GM23338 (cell line): ENCODE results near the gene LAMA4. TPM values are rescaled to one million over a fixed set of nuclear protein-coding genes. Genes with fewer than 3 reads are reported as not detected.

Experiments used
- ATAC-seq: fragments of 200-7000 bp; cut with Tn5 transposase; 3 replicates; pipeline ENCODE4 v1.9.1; 2020
- DNase-seq: peaks from one replicate; pipeline ENCODE4 v3.0.0-alpha.2; 2015; ENCODE audit warnings: low spot score
- H2AFZ ChIP-seq: fragments of 200-600 bp; sonication (generic); 2 replicates; pipeline ENCODE4 v1.8.0; 2016; ENCODE audit warnings: antibody characterized with exemption, mild to moderate bottlenecking, moderate library complexity
- H3F3A ChIP-seq: fragments of 200-600 bp; sonication (generic); replicated peaks from 2 replicates; pipeline ENCODE4 v1.8.0; 2017; ENCODE audit warnings: antibody characterized with exemption, mixed run types, low read depth
- H3K27ac ChIP-seq: fragments of 200-600 bp; sonication (generic); 2 replicates; pipeline ENCODE4 v1.6.1; 2016; ENCODE audit warnings: low read depth
- H3K27me3 ChIP-seq: fragments of 200-600 bp; sonication (generic); 2 replicates; pipeline ENCODE4 v1.8.0; 2016; ENCODE audit warnings: mild to moderate bottlenecking, mixed run types, moderate library complexity; ENCODE audit not compliant: insufficient read depth
- H3K36me3 ChIP-seq: fragments of 200-600 bp; sonication (generic); 2 replicates; pipeline ENCODE4 v1.8.0; 2016; ENCODE audit warnings: mild to moderate bottlenecking; ENCODE audit not compliant: insufficient read depth
- H3K4me1 ChIP-seq: fragments of 200-600 bp; sonication (generic); 2 replicates; pipeline ENCODE4 v1.8.0; 2016; ENCODE audit warnings: mild to moderate bottlenecking, moderate library complexity; ENCODE audit not compliant: insufficient read depth
- H3K4me2 ChIP-seq: fragments of 200-600 bp; sonication (generic); 2 replicates; pipeline ENCODE4 v1.7.1; 2017; ENCODE audit warnings: mixed run types
- H3K4me3 ChIP-seq: fragments of 200-600 bp; sonication (generic); 2 replicates; pipeline ENCODE4 v1.6.1; 2016; ENCODE audit warnings: mixed run types
- H3K79me2 ChIP-seq: fragments of 200-600 bp; sonication (generic); replicated peaks from 2 replicates; pipeline ENCODE4 v1.8.0; 2017; ENCODE audit warnings: mild to moderate bottlenecking; ENCODE audit not compliant: insufficient read depth
- H3K9me2 ChIP-seq: fragments of 200-600 bp; sonication (generic); 2 replicates; pipeline ENCODE4 v1.8.0; 2017; ENCODE audit not compliant: insufficient read depth
- H4K20me1 ChIP-seq: fragments of 200-600 bp; sonication (generic); replicated peaks from 2 replicates; pipeline ENCODE4 v1.8.0; 2017; ENCODE audit warnings: mild to moderate bottlenecking; ENCODE audit not compliant: insufficient read depth
- H3K27ac Mint-ChIP-seq: 2 replicates; pipeline ENCODE4 v1.8.0; 2020; ENCODE audit warnings: inconsistent platforms, mild to moderate bottlenecking, moderate library complexity, mixed read lengths
- H3K27me3 Mint-ChIP-seq: 3 replicates; pipeline ENCODE4 v1.8.0; 2022; ENCODE audit warnings: low read depth, mild to moderate bottlenecking, moderate library complexity, mixed read lengths, inconsistent platforms; ENCODE audit not compliant: insufficient read depth, poor library complexity
- H3K36me3 Mint-ChIP-seq: 3 replicates; pipeline ENCODE4 v1.8.0; 2021; ENCODE audit warnings: low read depth, mild to moderate bottlenecking, inconsistent platforms, moderate library complexity, mixed read lengths
- H3K4me1 Mint-ChIP-seq: 3 replicates; pipeline ENCODE4 v1.8.0; 2020; ENCODE audit warnings: mild to moderate bottlenecking, inconsistent platforms, mixed read lengths
- H3K4me3 Mint-ChIP-seq: 3 replicates; pipeline ENCODE4 v1.8.0; 2021; ENCODE audit warnings: moderate library complexity, mild to moderate bottlenecking, inconsistent platforms, mixed read lengths
- H3K9me3 Mint-ChIP-seq: 3 replicates; pipeline ENCODE4 v1.8.0; 2020; ENCODE audit warnings: moderate library complexity, mild to moderate bottlenecking, inconsistent platforms, mixed read lengths
- CREB1 ChIP-seq: fragments of 250-450 bp; sonication (Bioruptor Pico); IDR thresholded peaks from 2 replicates; pipeline ENCODE4 v1.5.0; 2020; ENCODE audit warnings: low read depth, mild to moderate bottlenecking, moderate library complexity
- EZH2 ChIP-seq: fragments of 200-600 bp; sonication (generic); IDR thresholded peaks from one replicate; pipeline ENCODE4 v1.8.0; 2017; ENCODE audit warnings: antibody characterized with exemption, mild to moderate bottlenecking, low read depth; ENCODE audit not compliant: unreplicated experiment
- EZH2phosphoT487 ChIP-seq: fragments of 200-600 bp; sonication (generic); IDR thresholded peaks from one replicate; pipeline ENCODE4 v1.8.1; 2018; ENCODE audit warnings: antibody characterized with exemption; ENCODE audit not compliant: unreplicated experiment
- JUNB ChIP-seq: IDR thresholded peaks from one replicate; pipeline ENCODE4 v1.6.1; 2016; ENCODE audit warnings: antibody characterized with exemption; ENCODE audit not compliant: unreplicated experiment
- NANOG ChIP-seq: IDR thresholded peaks from 2 replicates; pipeline ENCODE4 v1.6.1; 2016; ENCODE audit warnings: antibody characterized with exemption, borderline replicate concordance
- POLR2AphosphoS5 ChIP-seq: IDR thresholded peaks from 2 replicates; pipeline ENCODE4 v1.6.1; 2016; ENCODE audit warnings: antibody characterized with exemption, low read depth
- STAT1 ChIP-seq: IDR thresholded peaks from one replicate; pipeline ENCODE4 v1.6.1; 2016; ENCODE audit warnings: antibody characterized with exemption; ENCODE audit not compliant: unreplicated experiment
- ZNF114 ChIP-seq: fragments of 250-450 bp; sonication (Bioruptor Pico); IDR thresholded peaks from 2 replicates; pipeline ENCODE4 v1.5.0; 2020; ENCODE audit warnings: mild to moderate bottlenecking, moderate library complexity
- ZNF331 ChIP-seq: fragments of 250-450 bp; sonication (Bioruptor Pico); IDR thresholded peaks from 2 replicates; pipeline ENCODE4 v1.5.0; 2020; ENCODE audit warnings: low read depth, mild to moderate bottlenecking, moderate library complexity
- polyA plus RNA-seq: library from polyadenylated mRNA; unstranded; fragments of >200 nt; fragmentation: Nextera tagmentation; extraction: Ambion mirVana; gene quantifications from 2 replicates; pipeline ENCODE4 v1.2.1, GENCODE V29; 2016
- total RNA-seq: library from RNA; depleted of rRNA; stranded (reverse); fragments of >200 nt; shearing (Covaris generic); gene quantifications from 2 replicates; pipeline ENCODE4 v1.2.3, GENCODE V29; 2014
- TF ChIP-seq, protein P1 (sequence below): IDR thresholded peaks from one replicate; pipeline ENCODE4 v1.6.1; 2018; ENCODE audit warnings: antibody characterized with exemption; ENCODE audit not compliant: unreplicated experiment
- TF ChIP-seq, protein P2 (sequence below): fragments of 250-450 bp; sonication (Bioruptor Pico); IDR thresholded peaks from 2 replicates; pipeline ENCODE4 v1.5.0; 2020; ENCODE audit warnings: mild to moderate bottlenecking, moderate library complexity
- TF ChIP-seq, protein P3 (sequence below), 2 experiments: fragments of 200-600 bp in 1 of 2; sonication (generic) in 1 of 2; conservative IDR thresholded peaks; 2 replicates each; pipeline versions ENCODE4 v1.5.1 to v1.6.1; 2016 to 2017; ENCODE audit warnings: antibody characterized with exemption in 2 of 2, low read depth in 2 of 2, mild to moderate bottlenecking in 2 of 2, moderate library complexity in 1 of 2
- TF ChIP-seq, protein P4 (sequence below): IDR thresholded peaks from 2 replicates; pipeline ENCODE4 v1.6.1; 2016; ENCODE audit warnings: antibody characterized with exemption

The LAMA4 gene
- total and polyA plus RNA-seq, 2 experiments from 2014 or later: 1.7 to 2.8 TPM

DNA sequence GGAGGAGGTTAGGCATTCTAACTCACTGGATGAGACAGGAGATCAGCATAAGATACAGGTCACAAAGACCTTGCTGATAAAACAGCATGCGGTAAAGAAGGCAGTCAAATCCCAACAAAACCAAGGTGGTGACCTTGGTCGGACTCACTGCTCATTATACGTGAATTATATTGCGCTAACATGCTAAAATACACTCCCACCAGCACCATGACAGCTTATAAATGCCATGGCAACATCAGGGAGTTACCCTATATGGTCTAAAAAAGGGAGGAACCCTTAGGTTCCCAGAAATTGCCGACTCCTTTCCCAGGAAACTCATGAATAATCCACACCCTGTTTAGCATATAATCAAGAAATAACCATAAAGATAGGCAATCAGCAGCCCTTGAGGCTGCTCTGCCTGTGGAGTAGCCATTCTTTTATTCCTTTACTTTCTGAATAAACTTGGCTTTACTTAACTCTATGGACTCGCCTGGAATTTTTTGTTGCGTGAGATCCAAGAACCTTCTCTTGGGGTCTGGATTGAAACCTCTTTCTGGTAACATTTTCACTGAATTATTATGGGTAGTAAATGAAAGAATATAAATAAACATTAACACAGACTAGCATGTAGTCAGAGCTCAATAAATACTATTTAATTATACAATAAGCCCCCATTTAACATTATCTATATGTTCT is 3.0 kb upstream of the LAMA4 start:
- Mint-ChIP-seq H3K36me3 (no peaks in the 10 kb centered on the region), H3K9me3 (no peaks in the 10 kb centered on the region), H3K4me3 (no peak overlapping the region), H3K27ac (no peak overlapping the region), H3K27me3 (peaks cover 28% of the 10 kb centered on the region), H3K4me1 (peaks cover 19% of the 10 kb centered on the region)
- TF ChIP-seq EZH2phosphoT487: no peak
- TF ChIP-seq POLR2AphosphoS5: no peak
- TF ChIP-seq, protein P1, sequence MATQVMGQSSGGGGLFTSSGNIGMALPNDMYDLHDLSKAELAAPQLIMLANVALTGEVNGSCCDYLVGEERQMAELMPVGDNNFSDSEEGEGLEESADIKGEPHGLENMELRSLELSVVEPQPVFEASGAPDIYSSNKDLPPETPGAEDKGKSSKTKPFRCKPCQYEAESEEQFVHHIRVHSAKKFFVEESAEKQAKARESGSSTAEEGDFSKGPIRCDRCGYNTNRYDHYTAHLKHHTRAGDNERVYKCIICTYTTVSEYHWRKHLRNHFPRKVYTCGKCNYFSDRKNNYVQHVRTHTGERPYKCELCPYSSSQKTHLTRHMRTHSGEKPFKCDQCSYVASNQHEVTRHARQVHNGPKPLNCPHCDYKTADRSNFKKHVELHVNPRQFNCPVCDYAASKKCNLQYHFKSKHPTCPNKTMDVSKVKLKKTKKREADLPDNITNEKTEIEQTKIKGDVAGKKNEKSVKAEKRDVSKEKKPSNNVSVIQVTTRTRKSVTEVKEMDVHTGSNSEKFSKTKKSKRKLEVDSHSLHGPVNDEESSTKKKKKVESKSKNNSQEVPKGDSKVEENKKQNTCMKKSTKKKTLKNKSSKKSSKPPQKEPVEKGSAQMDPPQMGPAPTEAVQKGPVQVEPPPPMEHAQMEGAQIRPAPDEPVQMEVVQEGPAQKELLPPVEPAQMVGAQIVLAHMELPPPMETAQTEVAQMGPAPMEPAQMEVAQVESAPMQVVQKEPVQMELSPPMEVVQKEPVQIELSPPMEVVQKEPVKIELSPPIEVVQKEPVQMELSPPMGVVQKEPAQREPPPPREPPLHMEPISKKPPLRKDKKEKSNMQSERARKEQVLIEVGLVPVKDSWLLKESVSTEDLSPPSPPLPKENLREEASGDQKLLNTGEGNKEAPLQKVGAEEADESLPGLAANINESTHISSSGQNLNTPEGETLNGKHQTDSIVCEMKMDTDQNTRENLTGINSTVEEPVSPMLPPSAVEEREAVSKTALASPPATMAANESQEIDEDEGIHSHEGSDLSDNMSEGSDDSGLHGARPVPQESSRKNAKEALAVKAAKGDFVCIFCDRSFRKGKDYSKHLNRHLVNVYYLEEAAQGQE: no peak
- no peak for TF ChIP-seq STAT1
- TF ChIP-seq ZNF331 (CRISPR knock-in tag): no peak
- no peak for TF ChIP-seq CREB1 (CRISPR knock-in tag)
- TF ChIP-seq, protein P2, sequence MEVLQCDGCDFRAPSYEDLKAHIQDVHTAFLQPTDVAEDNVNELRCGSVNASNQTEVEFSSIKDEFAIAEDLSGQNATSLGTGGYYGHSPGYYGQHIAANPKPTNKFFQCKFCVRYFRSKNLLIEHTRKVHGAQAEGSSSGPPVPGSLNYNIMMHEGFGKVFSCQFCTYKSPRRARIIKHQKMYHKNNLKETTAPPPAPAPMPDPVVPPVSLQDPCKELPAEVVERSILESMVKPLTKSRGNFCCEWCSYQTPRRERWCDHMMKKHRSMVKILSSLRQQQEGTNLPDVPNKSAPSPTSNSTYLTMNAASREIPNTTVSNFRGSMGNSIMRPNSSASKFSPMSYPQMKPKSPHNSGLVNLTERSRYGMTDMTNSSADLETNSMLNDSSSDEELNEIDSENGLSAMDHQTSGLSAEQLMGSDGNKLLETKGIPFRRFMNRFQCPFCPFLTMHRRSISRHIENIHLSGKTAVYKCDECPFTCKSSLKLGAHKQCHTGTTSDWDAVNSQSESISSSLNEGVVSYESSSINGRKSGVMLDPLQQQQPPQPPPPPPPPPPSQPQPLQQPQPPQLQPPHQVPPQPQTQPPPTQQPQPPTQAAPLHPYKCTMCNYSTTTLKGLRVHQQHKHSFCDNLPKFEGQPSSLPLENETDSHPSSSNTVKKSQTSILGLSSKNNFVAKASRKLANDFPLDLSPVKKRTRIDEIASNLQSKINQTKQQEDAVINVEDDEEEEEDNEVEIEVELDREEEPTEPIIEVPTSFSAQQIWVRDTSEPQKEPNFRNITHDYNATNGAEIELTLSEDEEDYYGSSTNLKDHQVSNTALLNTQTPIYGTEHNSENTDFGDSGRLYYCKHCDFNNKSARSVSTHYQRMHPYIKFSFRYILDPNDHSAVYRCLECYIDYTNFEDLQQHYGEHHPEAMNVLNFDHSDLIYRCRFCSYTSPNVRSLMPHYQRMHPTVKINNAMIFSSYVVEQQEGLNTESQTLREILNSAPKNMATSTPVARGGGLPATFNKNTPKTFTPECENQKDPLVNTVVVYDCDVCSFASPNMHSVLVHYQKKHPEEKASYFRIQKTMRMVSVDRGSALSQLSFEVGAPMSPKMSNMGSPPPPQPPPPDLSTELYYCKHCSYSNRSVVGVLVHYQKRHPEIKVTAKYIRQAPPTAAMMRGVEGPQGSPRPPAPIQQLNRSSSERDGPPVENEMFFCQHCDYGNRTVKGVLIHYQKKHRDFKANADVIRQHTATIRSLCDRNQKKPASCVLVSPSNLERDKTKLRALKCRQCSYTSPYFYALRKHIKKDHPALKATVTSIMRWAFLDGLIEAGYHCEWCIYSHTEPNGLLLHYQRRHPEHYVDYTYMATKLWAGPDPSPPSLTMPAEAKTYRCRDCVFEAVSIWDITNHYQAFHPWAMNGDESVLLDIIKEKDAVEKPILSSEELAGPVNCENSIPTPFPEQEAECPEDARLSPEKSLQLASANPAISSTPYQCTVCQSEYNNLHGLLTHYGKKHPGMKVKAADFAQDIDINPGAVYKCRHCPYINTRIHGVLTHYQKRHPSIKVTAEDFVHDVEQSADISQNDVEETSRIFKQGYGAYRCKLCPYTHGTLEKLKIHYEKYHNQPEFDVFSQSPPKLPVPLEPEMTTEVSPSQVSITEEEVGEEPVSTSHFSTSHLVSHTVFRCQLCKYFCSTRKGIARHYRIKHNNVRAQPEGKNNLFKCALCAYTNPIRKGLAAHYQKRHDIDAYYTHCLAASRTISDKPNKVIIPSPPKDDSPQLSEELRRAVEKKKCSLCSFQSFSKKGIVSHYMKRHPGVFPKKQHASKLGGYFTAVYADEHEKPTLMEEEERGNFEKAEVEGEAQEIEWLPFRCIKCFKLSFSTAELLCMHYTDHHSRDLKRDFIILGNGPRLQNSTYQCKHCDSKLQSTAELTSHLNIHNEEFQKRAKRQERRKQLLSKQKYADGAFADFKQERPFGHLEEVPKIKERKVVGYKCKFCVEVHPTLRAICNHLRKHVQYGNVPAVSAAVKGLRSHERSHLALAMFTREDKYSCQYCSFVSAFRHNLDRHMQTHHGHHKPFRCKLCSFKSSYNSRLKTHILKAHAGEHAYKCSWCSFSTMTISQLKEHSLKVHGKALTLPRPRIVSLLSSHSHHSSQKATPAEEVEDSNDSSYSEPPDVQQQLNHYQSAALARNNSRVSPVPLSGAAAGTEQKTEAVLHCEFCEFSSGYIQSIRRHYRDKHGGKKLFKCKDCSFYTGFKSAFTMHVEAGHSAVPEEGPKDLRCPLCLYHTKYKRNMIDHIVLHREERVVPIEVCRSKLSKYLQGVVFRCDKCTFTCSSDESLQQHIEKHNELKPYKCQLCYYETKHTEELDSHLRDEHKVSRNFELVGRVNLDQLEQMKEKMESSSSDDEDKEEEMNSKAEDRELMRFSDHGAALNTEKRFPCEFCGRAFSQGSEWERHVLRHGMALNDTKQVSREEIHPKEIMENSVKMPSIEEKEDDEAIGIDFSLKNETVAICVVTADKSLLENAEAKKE: no peak
- TF ChIP-seq, protein P3, sequence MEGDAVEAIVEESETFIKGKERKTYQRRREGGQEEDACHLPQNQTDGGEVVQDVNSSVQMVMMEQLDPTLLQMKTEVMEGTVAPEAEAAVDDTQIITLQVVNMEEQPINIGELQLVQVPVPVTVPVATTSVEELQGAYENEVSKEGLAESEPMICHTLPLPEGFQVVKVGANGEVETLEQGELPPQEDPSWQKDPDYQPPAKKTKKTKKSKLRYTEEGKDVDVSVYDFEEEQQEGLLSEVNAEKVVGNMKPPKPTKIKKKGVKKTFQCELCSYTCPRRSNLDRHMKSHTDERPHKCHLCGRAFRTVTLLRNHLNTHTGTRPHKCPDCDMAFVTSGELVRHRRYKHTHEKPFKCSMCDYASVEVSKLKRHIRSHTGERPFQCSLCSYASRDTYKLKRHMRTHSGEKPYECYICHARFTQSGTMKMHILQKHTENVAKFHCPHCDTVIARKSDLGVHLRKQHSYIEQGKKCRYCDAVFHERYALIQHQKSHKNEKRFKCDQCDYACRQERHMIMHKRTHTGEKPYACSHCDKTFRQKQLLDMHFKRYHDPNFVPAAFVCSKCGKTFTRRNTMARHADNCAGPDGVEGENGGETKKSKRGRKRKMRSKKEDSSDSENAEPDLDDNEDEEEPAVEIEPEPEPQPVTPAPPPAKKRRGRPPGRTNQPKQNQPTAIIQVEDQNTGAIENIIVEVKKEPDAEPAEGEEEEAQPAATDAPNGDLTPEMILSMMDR (conservative IDR thresholded peaks at IDR 0.05; ENCODE audit: low read depth in 2 of 2): no peak
- no peak for TF ChIP-seq EZH2
- TF ChIP-seq NANOG: no peak
- no peak for TF ChIP-seq ZNF114 (CRISPR knock-in tag)
- TF ChIP-seq JUNB: no peak
- TF ChIP-seq, protein P4, sequence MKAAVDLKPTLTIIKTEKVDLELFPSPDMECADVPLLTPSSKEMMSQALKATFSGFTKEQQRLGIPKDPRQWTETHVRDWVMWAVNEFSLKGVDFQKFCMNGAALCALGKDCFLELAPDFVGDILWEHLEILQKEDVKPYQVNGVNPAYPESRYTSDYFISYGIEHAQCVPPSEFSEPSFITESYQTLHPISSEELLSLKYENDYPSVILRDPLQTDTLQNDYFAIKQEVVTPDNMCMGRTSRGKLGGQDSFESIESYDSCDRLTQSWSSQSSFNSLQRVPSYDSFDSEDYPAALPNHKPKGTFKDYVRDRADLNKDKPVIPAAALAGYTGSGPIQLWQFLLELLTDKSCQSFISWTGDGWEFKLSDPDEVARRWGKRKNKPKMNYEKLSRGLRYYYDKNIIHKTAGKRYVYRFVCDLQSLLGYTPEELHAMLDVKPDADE: no peak
- DNase-seq: no peak
- Histone ChIP-seq H3K79me2 (no peaks in the 10 kb centered on the region), H3K27me3 (peaks cover 35% of the 10 kb centered on the region), H3K36me3 (no peaks in the 10 kb centered on the region), H2AFZ (no peak overlapping the region; the same call in 1 of the 2 replicates), H3K4me3 (no peak overlapping the region), H3K9me2 (no peaks in the 10 kb centered on the region), H3K4me2 (no peak overlapping the region), H3K4me1 (peaks cover 21% of the 10 kb centered on the region), H3F3A (no peaks in the 10 kb centered on the region), H3K27ac (no peak overlapping the region), H4K20me1 (no peaks in the 10 kb centered on the region)
- ATAC-seq: no peak
